Suprapubic skin (tissue), 4 donors: Measurements from ENCODE around the gene FER. TPM values are rescaled to one million over a fixed set of nuclear protein-coding genes. Genes with fewer than 3 reads are reported as not detected.

ENCODE experiments used
- DNase-seq, 2 donors: peaks; one replicate each; pipeline ENCODE4 v3.0.0-alpha.2; 2019; ENCODE audit warnings: low spot score in 2 of 2
- H3K27ac ChIP-seq: fragments of 200-600 bp; sonication (generic); one replicate; pipeline ENCODE4 v1.5.1; 2019
- H3K27me3 ChIP-seq: fragments of 200-600 bp; sonication (generic); one replicate; pipeline ENCODE4 v1.5.1; 2019
- H3K36me3 ChIP-seq: fragments of 200-600 bp; sonication (generic); one replicate; pipeline ENCODE4 v1.5.1; 2019
- H3K4me1 ChIP-seq: fragments of 200-600 bp; sonication (generic); one replicate; pipeline ENCODE4 v1.5.1; 2019
- H3K4me3 ChIP-seq: fragments of 200-600 bp; sonication (generic); one replicate; pipeline ENCODE4 v1.5.1; 2019; ENCODE audit warnings: mild to moderate bottlenecking
- H3K9me3 ChIP-seq: fragments of 200-600 bp; sonication (generic); one replicate; pipeline ENCODE4 v1.5.1; 2019
- CTCF ChIP-seq, 2 donors: fragments of 200-600 bp in 1 of 2; fragments of 450-650 bp in 1 of 2; sonication (generic) in 1 of 2; IDR thresholded peaks; one replicate each; pipeline ENCODE4 v1.5.1; 2016 to 2019; ENCODE audit warnings: antibody characterized with exemption in 2 of 2, mild to moderate bottlenecking in 1 of 2, moderate library complexity in 1 of 2
- EP300 ChIP-seq: sonication (generic); formaldehyde crosslinking; IDR thresholded peaks from one replicate; pipeline ENCODE4 v1.6.1; 2017; ENCODE audit warnings: antibody characterized with exemption
- POLR2A ChIP-seq, 2 donors: fragments of 450-650 bp; IDR thresholded peaks; one replicate each; pipeline ENCODE4 v1.6.1; 2017; ENCODE audit warnings: antibody characterized with exemption in 2 of 2, mild to moderate bottlenecking in 2 of 2, moderate library complexity in 2 of 2
- POLR2AphosphoS5 ChIP-seq, 3 donors: sonication (generic); formaldehyde crosslinking; IDR thresholded peaks; one replicate each; pipeline ENCODE4 v1.6.1; 2017; ENCODE audit warnings: antibody characterized with exemption in 3 of 3
- WGBS: methylation state at CpG from one replicate; pipeline ENCODE4 v1.1.5; 2018; 5-methylcytosine and 5-hydroxymethylcytosine counted together
- total RNA-seq, 4 donors: library from RNA; depleted of rRNA; stranded (reverse); fragments of >200 nt; gene quantifications; one replicate each; pipeline ENCODE4 v1.1.0, GENCODE V29; 2016

FER gene
- total RNA-seq, 4 donors from 2014 or later: 16.1 to 29.9 (median 23.3) TPM

DNA sequence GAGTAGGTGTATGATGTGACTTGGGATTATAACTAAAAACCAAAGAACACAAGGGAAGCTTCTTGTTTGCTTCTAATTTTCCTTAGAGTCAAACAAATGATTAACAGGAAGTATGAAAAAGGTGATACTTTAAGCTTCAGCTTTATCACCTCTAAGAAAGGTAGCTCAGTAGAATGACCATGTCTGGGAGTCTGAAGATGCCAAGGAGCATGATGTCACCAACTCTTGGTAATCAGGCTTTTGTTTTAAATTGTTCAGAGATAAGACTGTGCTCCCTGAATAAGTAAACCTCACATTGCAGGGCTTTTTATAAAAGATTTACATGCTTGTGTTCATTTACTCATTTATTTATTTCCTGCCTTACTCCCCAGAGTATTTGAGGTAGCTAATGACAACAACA is 169.9 kb downstream of the FER start:
- Histone ChIP-seq H3K4me1 (no peaks in the 10 kb centered on the region), H3K9me3 (no peaks in the 10 kb centered on the region), H3K4me3 (no peak overlapping the region), H3K27ac (no peak overlapping the region), H3K36me3 (no peaks in the 10 kb centered on the region), H3K27me3 (no peaks in the 10 kb centered on the region)
- no peak for DNase-seq
- TF ChIP-seq CTCF (IDR thresholded peaks at IDR 0.05) (no peak), POLR2AphosphoS5 (IDR thresholded peaks at IDR 0.05) (no peak), POLR2A (IDR thresholded peaks at IDR 0.05) (no peak), EP300 (no peak)

DNA sequence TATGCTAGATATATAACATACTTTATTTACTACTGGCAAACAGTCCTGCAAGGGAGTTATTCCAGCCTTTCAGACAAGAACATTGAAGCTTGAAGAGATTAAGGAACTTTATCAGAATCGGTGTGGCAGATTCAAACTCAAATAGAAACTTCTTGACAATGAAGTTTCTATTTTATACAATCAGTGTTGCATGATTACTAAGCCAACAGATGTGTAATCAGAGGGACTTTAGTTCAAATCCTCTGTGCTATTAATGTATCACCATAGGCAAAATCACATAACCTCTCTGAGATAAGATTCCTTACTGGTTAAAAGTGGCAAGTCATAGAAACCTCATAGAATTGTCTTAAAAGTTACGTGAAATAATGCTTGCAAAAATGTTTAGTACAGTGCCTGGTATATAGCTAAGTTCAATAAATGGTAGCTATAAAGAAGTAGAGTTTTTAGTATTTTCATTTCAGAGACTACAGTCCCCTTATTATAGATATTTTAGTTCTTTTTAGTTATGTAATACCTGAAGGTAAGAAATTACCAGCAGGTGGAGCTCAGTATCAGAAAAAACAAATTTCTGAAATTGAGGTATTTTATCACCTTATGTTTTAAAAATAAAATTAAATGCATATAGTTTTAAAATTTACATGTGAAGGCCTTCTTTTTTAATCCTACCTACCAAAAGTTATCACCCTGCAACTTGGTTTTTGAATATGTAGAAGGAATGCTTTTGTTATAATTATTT is 172.1 kb downstream of the FER start:
- 92% methylated on average over 2 of the region's 2 CpGs for WGBS
- Histone ChIP-seq H3K4me3 (no peak overlapping the region), H3K27me3 (no peaks in the 10 kb centered on the region), H3K9me3 (no peaks in the 10 kb centered on the region), H3K27ac (no peak overlapping the region), H3K4me1 (no peaks in the 10 kb centered on the region), H3K36me3 (no peaks in the 10 kb centered on the region)
- no peak for DNase-seq
- no peak for TF ChIP-seq POLR2A (IDR thresholded peaks at IDR 0.05)
- no peak for TF ChIP-seq CTCF (IDR thresholded peaks at IDR 0.05)
- no peak for TF ChIP-seq POLR2AphosphoS5 (IDR thresholded peaks at IDR 0.05)
- TF ChIP-seq EP300: no peak

- no peaks in the 10 kb centered on the region for H3K27me3 ChIP-seq
- no peaks in the 10 kb centered on the region for H3K36me3 ChIP-seq
- H3K4me3 ChIP-seq: no peak overlapping the region
- TF ChIP-seq CTCF (IDR thresholded peaks at IDR 0.05): no peak
- no peak for TF ChIP-seq EP300
- TF ChIP-seq POLR2AphosphoS5 (IDR thresholded peaks at IDR 0.05): no peak
- TF ChIP-seq POLR2A (IDR thresholded peaks at IDR 0.05): no peak
- DNase-seq: no peak
- H3K4me1 ChIP-seq: no peaks in the 10 kb centered on the region
- H3K9me3 ChIP-seq: no peaks in the 10 kb centered on the region
- no peak overlapping the region for H3K27ac ChIP-seq
- WGBS: 96% methylated on average over 3 of the region's 3 CpGs
These were observed 176.8 kb downstream of the FER start for GRCh38 chr5:108924457-108924961.

DNA sequence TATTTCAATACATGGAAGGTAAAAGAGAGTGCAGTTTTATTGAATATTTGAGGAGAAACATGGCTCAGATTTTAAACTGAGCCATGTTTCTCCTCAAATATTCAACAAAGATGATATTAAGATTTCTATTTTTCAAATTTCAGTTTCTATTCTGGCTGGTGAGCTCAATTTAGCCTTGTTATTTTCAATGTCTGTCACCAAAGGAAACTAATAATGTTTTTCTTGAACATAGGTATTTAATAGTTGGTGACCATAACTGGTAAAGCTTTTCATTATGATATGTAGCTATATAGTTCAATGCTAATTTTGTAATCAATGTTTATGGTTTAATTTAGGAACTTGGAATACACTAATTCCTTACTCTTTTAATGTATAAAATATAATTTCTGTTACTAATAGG is 177.4 kb downstream of the FER start:
- Histone ChIP-seq H3K36me3 (no peaks in the 10 kb centered on the region), H3K4me3 (no peak overlapping the region), H3K9me3 (no peaks in the 10 kb centered on the region), H3K27ac (no peak overlapping the region), H3K4me1 (no peaks in the 10 kb centered on the region), H3K27me3 (no peaks in the 10 kb centered on the region)
- no peak for DNase-seq
- TF ChIP-seq POLR2AphosphoS5 (IDR thresholded peaks at IDR 0.05): no peak
- TF ChIP-seq POLR2A (IDR thresholded peaks at IDR 0.05): no peak
- no peak for TF ChIP-seq EP300
- TF ChIP-seq CTCF (IDR thresholded peaks at IDR 0.05): no peak

GRCh38 chr5:108930107-108930506 is 182.4 kb downstream of the FER start:
- DNase-seq: no peak
- Histone ChIP-seq H3K27me3 (no peaks in the 10 kb centered on the region), H3K36me3 (peaks cover 16% of the 10 kb centered on the region), H3K4me1 (no peaks in the 10 kb centered on the region), H3K27ac (no peak overlapping the region), H3K4me3 (no peak overlapping the region), H3K9me3 (peaks cover 4% of the 10 kb centered on the region)
- TF ChIP-seq POLR2AphosphoS5 (IDR thresholded peaks at IDR 0.05) (no peak), CTCF (IDR thresholded peaks at IDR 0.05) (no peak), POLR2A (IDR thresholded peaks at IDR 0.05) (no peak), EP300 (no peak)
- WGBS: 97% methylated on average over 2 of the region's 3 CpGs
